ENCODE measurements around the gene RAP1GAP2. TPM values are rescaled to one million over a fixed set of nuclear protein-coding genes. Genes with fewer than 3 reads are reported as not detected.

RAP1GAP2 gene
- total RNA-seq, 1 donor from 2014 or later = 22.6 TPM

DNA sequence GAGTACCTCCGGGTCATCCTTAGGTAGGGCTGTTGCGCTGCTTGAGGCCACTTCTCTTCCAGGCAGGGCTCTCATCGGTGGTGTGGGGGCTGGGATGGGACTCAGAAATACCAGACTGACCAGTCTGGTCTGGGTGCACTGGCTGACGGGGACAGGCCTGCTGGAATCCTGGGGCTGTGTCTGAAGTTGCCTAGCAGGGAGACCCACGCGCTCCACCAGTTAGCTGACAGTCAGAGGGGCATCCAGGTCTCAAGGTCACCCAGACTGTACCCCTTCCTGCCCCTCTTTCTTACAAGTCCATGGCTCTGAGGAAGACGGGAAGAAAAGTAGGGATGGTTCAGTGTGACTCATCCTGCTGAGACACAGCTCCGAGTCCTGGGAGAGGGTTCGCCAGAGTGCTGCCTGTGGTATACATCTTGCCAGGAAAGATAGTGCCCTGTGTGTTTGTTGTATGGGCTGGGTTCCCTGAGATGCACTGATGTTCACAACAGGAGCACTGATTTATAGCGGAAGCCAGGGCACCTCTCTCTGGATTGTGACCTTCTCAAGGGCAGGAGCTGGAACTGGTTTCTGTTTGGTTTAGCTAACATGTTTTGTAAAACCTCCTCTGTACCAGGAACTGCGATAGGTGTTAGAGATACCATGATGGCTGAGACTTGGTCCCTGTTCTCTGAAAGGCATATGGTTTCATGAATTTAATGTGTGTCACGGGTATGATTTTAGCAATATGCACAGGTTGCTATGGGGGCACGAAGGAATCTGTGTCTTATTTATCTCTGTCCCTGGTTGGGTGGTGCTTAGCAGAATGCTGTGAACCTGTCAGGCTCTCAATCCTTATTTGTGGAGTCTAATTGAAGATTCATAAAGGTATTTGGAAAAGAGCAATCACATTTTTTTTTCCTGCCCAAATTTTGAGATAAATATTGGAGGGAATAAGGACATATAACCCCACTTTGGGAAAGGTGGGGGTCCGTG is 169.7 kb downstream of the RAP1GAP2 start:
- Histone ChIP-seq H3K9me3 (no peaks in the 10 kb centered on the region), H3K27me3 (no peaks in the 10 kb centered on the region), H3K4me3 (no peak overlapping the region), H3K4me1 (peaks cover under 1% of the 10 kb centered on the region), H3K36me3 (no peaks in the 10 kb centered on the region), H3K27ac (no peak overlapping the region)
- TF ChIP-seq POLR2A (IDR thresholded peaks at IDR 0.05) (no peak), POLR2AphosphoS5 (IDR thresholded peaks at IDR 0.05; ENCODE audit: insufficient read depth in 1 of 2, low read depth in 1 of 2) (no peak)
- TF ChIP-seq, protein P1, sequence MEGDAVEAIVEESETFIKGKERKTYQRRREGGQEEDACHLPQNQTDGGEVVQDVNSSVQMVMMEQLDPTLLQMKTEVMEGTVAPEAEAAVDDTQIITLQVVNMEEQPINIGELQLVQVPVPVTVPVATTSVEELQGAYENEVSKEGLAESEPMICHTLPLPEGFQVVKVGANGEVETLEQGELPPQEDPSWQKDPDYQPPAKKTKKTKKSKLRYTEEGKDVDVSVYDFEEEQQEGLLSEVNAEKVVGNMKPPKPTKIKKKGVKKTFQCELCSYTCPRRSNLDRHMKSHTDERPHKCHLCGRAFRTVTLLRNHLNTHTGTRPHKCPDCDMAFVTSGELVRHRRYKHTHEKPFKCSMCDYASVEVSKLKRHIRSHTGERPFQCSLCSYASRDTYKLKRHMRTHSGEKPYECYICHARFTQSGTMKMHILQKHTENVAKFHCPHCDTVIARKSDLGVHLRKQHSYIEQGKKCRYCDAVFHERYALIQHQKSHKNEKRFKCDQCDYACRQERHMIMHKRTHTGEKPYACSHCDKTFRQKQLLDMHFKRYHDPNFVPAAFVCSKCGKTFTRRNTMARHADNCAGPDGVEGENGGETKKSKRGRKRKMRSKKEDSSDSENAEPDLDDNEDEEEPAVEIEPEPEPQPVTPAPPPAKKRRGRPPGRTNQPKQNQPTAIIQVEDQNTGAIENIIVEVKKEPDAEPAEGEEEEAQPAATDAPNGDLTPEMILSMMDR (IDR thresholded peaks at IDR 0.05) = no peak
- intact Hi-C loops (cut with DNase I) = no loop called here
- DNase-seq (ENCODE audit: extremely low spot score in 2 of 2) = no peak

DNA sequence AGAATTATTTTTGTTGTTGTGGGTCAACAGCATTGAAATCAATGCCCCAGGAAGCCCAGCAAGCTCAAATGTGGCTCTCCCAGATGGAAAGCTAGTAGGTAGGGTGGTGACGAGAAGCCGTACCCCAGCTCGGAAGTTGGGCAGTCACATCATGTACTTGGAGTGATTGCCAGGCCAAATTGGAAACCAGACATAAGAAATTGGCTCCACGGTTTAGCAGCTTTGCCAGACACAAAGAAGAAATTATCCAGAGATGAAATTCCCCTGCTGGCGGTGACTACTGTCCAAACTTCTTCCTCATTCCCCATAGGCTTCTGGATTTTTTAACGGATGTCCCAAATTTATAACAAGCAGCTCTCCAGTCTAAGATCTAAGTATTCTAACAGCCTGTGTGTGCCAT is 171.3 kb downstream of the RAP1GAP2 start:
- DNase-seq (ENCODE audit: extremely low spot score in 2 of 2) = no peak
- H3K9me3 ChIP-seq = no peaks in the 10 kb centered on the region
- H3K27me3 ChIP-seq = no peaks in the 10 kb centered on the region
- no peaks in the 10 kb centered on the region for H3K4me1 ChIP-seq
- H3K36me3 ChIP-seq = no peaks in the 10 kb centered on the region
- intact Hi-C loops (cut with DNase I) = no loop called here
- no peak overlapping the region for H3K4me3 ChIP-seq
- TF ChIP-seq, protein P1 (IDR thresholded peaks at IDR 0.05) = no peak
- TF ChIP-seq POLR2AphosphoS5 (IDR thresholded peaks at IDR 0.05; ENCODE audit: insufficient read depth in 1 of 2, low read depth in 1 of 2) = no peak
- no peak for TF ChIP-seq POLR2A (IDR thresholded peaks at IDR 0.05)
- H3K27ac ChIP-seq = no peak overlapping the region

- no peak for DNase-seq (ENCODE audit: extremely low spot score in 2 of 2)
- Histone ChIP-seq H3K36me3 (no peaks in the 10 kb centered on the region), H3K4me1 (no peaks in the 10 kb centered on the region), H3K9me3 (no peaks in the 10 kb centered on the region), H3K27me3 (no peaks in the 10 kb centered on the region), H3K4me3 (no peak overlapping the region), H3K27ac (no peak overlapping the region)
- TF ChIP-seq POLR2A (IDR thresholded peaks at IDR 0.05) = no peak
- TF ChIP-seq POLR2AphosphoS5 (IDR thresholded peaks at IDR 0.05; ENCODE audit: insufficient read depth in 1 of 2, low read depth in 1 of 2) = no peak
- TF ChIP-seq, protein P1 (IDR thresholded peaks at IDR 0.05) = no peak
- intact Hi-C loops (cut with DNase I) = loop anchor here (2.0 kb wide), 1 partner anchor 77 kb away; no protein-coding TSS in a partner anchor
Measured at GRCh38 chr17:2971851-2972250, 175.6 kb downstream of the RAP1GAP2 start.

GRCh38 chr17:2972749-2973148 is 176.5 kb downstream of the RAP1GAP2 start:
- Histone ChIP-seq H3K27ac (no peak overlapping the region), H3K4me3 (no peak overlapping the region), H3K9me3 (no peaks in the 10 kb centered on the region), H3K27me3 (no peaks in the 10 kb centered on the region), H3K36me3 (no peaks in the 10 kb centered on the region), H3K4me1 (no peaks in the 10 kb centered on the region)
- intact Hi-C loops (cut with DNase I) = no loop called here
- TF ChIP-seq POLR2A (IDR thresholded peaks at IDR 0.05) = no peak
- no peak for TF ChIP-seq POLR2AphosphoS5 (IDR thresholded peaks at IDR 0.05; ENCODE audit: insufficient read depth in 1 of 2, low read depth in 1 of 2)
- TF ChIP-seq, protein P1 (IDR thresholded peaks at IDR 0.05) = no peak
- DNase-seq (ENCODE audit: extremely low spot score in 2 of 2) = no peak

DNA sequence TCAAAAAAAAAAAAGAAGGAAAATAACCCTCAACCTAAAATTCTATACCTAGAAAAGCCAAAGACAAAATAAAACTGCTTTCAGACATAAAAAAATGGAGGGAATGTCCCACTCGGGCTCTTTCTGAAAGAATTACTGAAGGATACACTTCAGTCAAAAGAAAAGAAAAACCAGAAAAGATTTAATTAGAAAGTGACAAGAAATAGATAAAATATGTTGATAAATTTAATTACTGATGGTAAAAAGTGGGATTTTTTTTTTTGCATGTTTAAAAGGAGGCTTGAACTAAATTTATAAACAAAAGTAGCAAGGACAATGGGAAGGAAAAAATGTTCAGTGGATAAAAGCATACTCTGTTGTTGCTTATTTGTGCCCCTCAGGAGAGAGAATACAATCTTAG is 178.1 kb downstream of the RAP1GAP2 start:
- no peak overlapping the region for H3K4me3 ChIP-seq
- H3K27me3 ChIP-seq = no peaks in the 10 kb centered on the region
- no peaks in the 10 kb centered on the region for H3K4me1 ChIP-seq
- no peak overlapping the region for H3K27ac ChIP-seq
- DNase-seq (ENCODE audit: extremely low spot score in 2 of 2) = no peak
- TF ChIP-seq POLR2A (IDR thresholded peaks at IDR 0.05) = no peak
- TF ChIP-seq, protein P1 (IDR thresholded peaks at IDR 0.05) = no peak
- no peak for TF ChIP-seq POLR2AphosphoS5 (IDR thresholded peaks at IDR 0.05; ENCODE audit: insufficient read depth in 1 of 2, low read depth in 1 of 2)
- no peaks in the 10 kb centered on the region for H3K9me3 ChIP-seq
- intact Hi-C loops (cut with DNase I) = no loop called here
- no peaks in the 10 kb centered on the region for H3K36me3 ChIP-seq
